Heart left ventricle (tissue), 16 donors: ENCODE measurements around the gene CYTIP. TPM values are rescaled to one million over a fixed set of nuclear protein-coding genes. Genes with fewer than 3 reads are reported as not detected.

Experiments used
- ATAC-seq, 4 donors: fragments of 200-7000 bp; cut with Tn5 transposase; one replicate each; pipeline ENCODE4 v1.9.1; 2020 to 2022; ENCODE audit warnings: moderate library complexity in 4 of 4, mild to moderate bottlenecking in 3 of 4, moderate number of reproducible peaks in 1 of 4
- DNase-seq, 5 donors: peaks; one replicate each; pipeline ENCODE4 v3.0.0-alpha.2; 2020
- H3K27ac ChIP-seq, 12 donors: fragments of 200-600 bp; sonication (generic) in 4 of 12; one replicate each; pipeline versions ENCODE4 v1.5.0 to v1.8.0; 2016 to 2022; ENCODE audit warnings: mild to moderate bottlenecking in 2 of 12
- H3K27me3 ChIP-seq, 9 donors: fragments of 200-600 bp; sonication (generic) in 2 of 9; one replicate each; pipeline versions ENCODE4 v1.5.1 to v1.8.0; 2016 to 2022; ENCODE audit warnings: mild to moderate bottlenecking in 3 of 9
- H3K36me3 ChIP-seq, 9 donors: fragments of 200-600 bp; sonication (generic) in 2 of 9; one replicate each; pipeline versions ENCODE4 v1.5.0 to v1.8.0; 2018 to 2022; ENCODE audit warnings: mild to moderate bottlenecking in 2 of 9
- H3K4me1 ChIP-seq, 12 donors: fragments of 200-600 bp; sonication (generic) in 4 of 12; one replicate each; pipeline versions ENCODE4 v1.5.0 to v1.8.0; 2016 to 2022; ENCODE audit warnings: mild to moderate bottlenecking in 3 of 12
- H3K4me3 ChIP-seq, 12 donors: fragments of 200-600 bp; sonication (generic) in 4 of 12; one replicate each; pipeline versions ENCODE4 v1.5.0 to v1.8.0; 2017 to 2022; ENCODE audit warnings: mild to moderate bottlenecking in 9 of 12, moderate library complexity in 4 of 12
- H3K9me3 ChIP-seq, 12 donors: fragments of 200-600 bp; sonication (generic) in 4 of 12; one replicate each; pipeline versions ENCODE4 v1.5.0 to v1.8.0; 2016 to 2022; ENCODE audit warnings: mild to moderate bottlenecking in 1 of 12
- CTCF ChIP-seq, 12 donors: fragments of 200-600 bp; sonication (generic) in 4 of 12; IDR thresholded peaks; one replicate each; pipeline versions ENCODE4 v1.5.0 to v1.8.0; 2018 to 2022; ENCODE audit warnings: antibody characterized with exemption in 12 of 12, mild to moderate bottlenecking in 5 of 12
- POLR2A ChIP-seq, 2 donors: fragments of 450-650 bp; IDR thresholded peaks; one replicate each; pipeline ENCODE4 v1.6.1; 2017; ENCODE audit warnings: antibody characterized with exemption in 2 of 2, mild to moderate bottlenecking in 2 of 2, moderate library complexity in 2 of 2
- WGBS, 4 donors: extraction: QIAGEN DNeasy Blood & Tissue Kit in 2 of 4; methylation state at CpG; one replicate each; pipeline versions ENCODE4 v1.1.5 to v1.1.7; 2013 to 2018; 5-methylcytosine and 5-hydroxymethylcytosine counted together
- intact Hi-C, 10 donors: fragments of 100-400 bp; cut with DNase I; formaldehyde crosslinking; loops; one replicate each; pipeline versions ENCODE4 v1.11.1 to v1.14.2; 2022
- polyA plus RNA-seq, 2 donors: library from polyadenylated mRNA; stranded (reverse); fragments of 200-250 nt; gene quantifications; one replicate each; pipeline ENCODE4 v1.2.3, GENCODE V29; 2013
- total RNA-seq, 9 donors: library from RNA; depleted of rRNA in 2 of 9; stranded (reverse); fragments of >200 nt in 2 of 9; fragmentation: NEBNext Ultra II Directional in 3 of 9; extraction: Animal tissue kit (Norgen Biotek cat#: 25700) in 3 of 9; gene quantifications; one replicate each; pipeline versions ENCODE4 v1.1.0 to v1.2.4, GENCODE V29; 2016 to 2023
- donor health status: ischemic (EF 13 %, LVEDD 7.1; RV severe dilation, severe dysfunction).
- donor health status: healthy with polysubstance abuse.
- donor health status: DM: no; HTN: yes; CAD: no.
- donor health status: DM: no; HTN: no; CAD: no.
- donor health status: ischemic (EF 25% LVEDD 6.9; RV normal size, moderate dysfunction).
- donor health status: ischemic (EF 25% LVEDD 5.7; RV mildly dilated, moderate dysfunction).
- donor health status: healthy.
- donor health status: DM: yes; HTN: yes; CAD: no.
- donor health status: ischemic (EF 35%, LVEDD 5.7; RV mildly dilated, moderate dysfunction).
- donor health status: nonischemic (EF 11% LVEDD 7.7; RV severe dilation, severe dysfunction).
- donor health status: DM: yes; HTN: yes; CAD: no.
- donor health status: PGD.
- donor health status: ischemic (EF 29% LVEDD 5.4; RV normal size, mild dysfunction).
- donor health status: nonischemic (EF 23%, LVEDD 6.1; RV moderate dilation, normal function).

CYTIP gene
- total and polyA plus RNA-seq, 11 donors = 0.38 to 12.0 (median 1.4) TPM

- ATAC-seq (no peak), DNase-seq (no peak)
- Histone ChIP-seq H3K9me3 (peaks cover 0 to 28% (median 10%) of the 10 kb centered on the region in 12 donors), H3K36me3 (peaks cover 0 to 28% (median 0%) of the 10 kb centered on the region in 9 donors), H3K4me1 (peaks cover 0 to 60% (median 0%) of the 10 kb centered on the region in 12 donors), H3K27ac (peak overlapping the region in 3 of 12 donors; percentile 5 to 94 (median 43)), H3K4me3 (no peak overlapping the region), H3K27me3 (no peaks in the 10 kb centered on the region)
- no peak for TF ChIP-seq POLR2A (IDR thresholded peaks at IDR 0.05)
- no peak for TF ChIP-seq CTCF (IDR thresholded peaks at IDR 0.05)
- WGBS, 4 donors = 54 to 67% (median 60%) methylated on average over 2 of the region's 2 CpGs
- intact Hi-C loops = no loop called here
Observed at GRCh38 chr2:157421331-157421944, 22.5 kb downstream of the CYTIP start.

GRCh38 chr2:157420771-157421323 lies 23.0 kb downstream of the CYTIP start:
- 72 to 75% (median 75%) methylated on average over 4 of the region's 4 CpGs for WGBS, 4 donors
- DNase-seq (no peak), ATAC-seq (peak; percentile 15 to 79 (median 57))
- Histone ChIP-seq H3K4me1 (peaks cover 0 to 65% (median 0%) of the 10 kb centered on the region in 12 donors), H3K9me3 (peaks cover 0 to 22% (median 6%) of the 10 kb centered on the region in 12 donors), H3K27me3 (no peaks in the 10 kb centered on the region), H3K36me3 (peaks cover 0 to 26% (median 0%) of the 10 kb centered on the region in 9 donors), H3K4me3 (no peak overlapping the region), H3K27ac (peak overlapping the region in 3 of 12 donors; percentile 5 to 94 (median 43))
- intact Hi-C loops = no loop called here
- no peak for TF ChIP-seq POLR2A (IDR thresholded peaks at IDR 0.05)
- no peak for TF ChIP-seq CTCF (IDR thresholded peaks at IDR 0.05)

GRCh38 chr2:157419031-157419575 lies 24.8 kb downstream of the CYTIP start:
- peak overlapping the region in 2 of 12 donors; percentile 15 to 94 for H3K27ac ChIP-seq
- 81 to 87% (median 85%) methylated on average over 12 of the region's 12 CpGs for WGBS, 4 donors
- intact Hi-C loops = no loop called here

More at GRCh38 chr2:157419031-157419575, 24.8 kb downstream of the CYTIP start:
- TF ChIP-seq POLR2A (IDR thresholded peaks at IDR 0.05) (no peak), CTCF (IDR thresholded peaks at IDR 0.05) (no peak)
- peak in 1 of 5 donors; percentile 46 for DNase-seq
- Histone ChIP-seq H3K36me3 (peaks cover 0 to 16% (median 0%) of the 10 kb centered on the region in 9 donors), H3K4me1 (peaks cover 0 to 82% (median 0%) of the 10 kb centered on the region in 12 donors), H3K27me3 (no peaks in the 10 kb centered on the region), H3K4me3 (no peak overlapping the region), H3K9me3 (peaks cover 0 to 9% (median 0%) of the 10 kb centered on the region in 12 donors)
- ATAC-seq = no peak
